Uterus (tissue), 2 donors: Measurements from ENCODE around the gene WTAP.

Experiments used
- CTCF ChIP-seq, 4 experiments: fragments of 200-600 bp in 2 of 4; fragments of 450-650 bp in 2 of 4; sonication (generic) in 2 of 4; IDR thresholded peaks; one replicate each; pipeline ENCODE4 v1.5.1; 2016 to 2019; ENCODE audit warnings: antibody characterized with exemption in 4 of 4, mild to moderate bottlenecking in 2 of 4, moderate library complexity in 1 of 4
- POLR2A ChIP-seq, 2 donors: fragments of 450-650 bp; IDR thresholded peaks; one replicate each; pipeline ENCODE4 v1.6.1; 2016; ENCODE audit warnings: antibody characterized with exemption in 2 of 2, mild to moderate bottlenecking in 1 of 2, moderate library complexity in 1 of 2

- TF ChIP-seq CTCF (IDR thresholded peaks at IDR 0.05) (no peak), POLR2A (IDR thresholded peaks at IDR 0.05) (no peak)
These were observed 43.3 kb upstream of the WTAP start for GRCh38 chr6:159684013-159684304.
